K562 (cell line): ENCODE results near the gene SOX18. TPM values are rescaled to one million over a fixed set of nuclear protein-coding genes. Genes with fewer than 3 reads are reported as not detected.
A peak's percentile ranks its signal among the peaks of the same experiment; 100 is the strongest.

Experiments used
- ATAC-seq: fragments of 200-7000 bp; cut with Tn5 transposase; 3 replicates; pipeline ENCODE4 v1.9.1; 2020; ENCODE audit warnings: moderate library complexity
- BruUV-seq: library from RNA; stranded (reverse); fragments of 400-500 nt; replicated peaks from 2 replicates; lab custom pipeline; 2021; lab: Mats Ljungman, UMichigan
- CTCF ChIA-PET: fragments of 300-600 bp; formaldehyde crosslinking; extraction: SDS; loops from one replicate; lab custom pipeline; 2021; ENCODE audit warnings: low intra/inter-chr PET ratio; lab: Yijun Ruan, JAX
- POLR2A ChIA-PET: fragments of 300-600, 350-650 bp; sonication (Branson Sonifier 250); formaldehyde crosslinking; extraction: SDS; loops from one replicate; lab custom pipeline; 2021; ENCODE audit warnings: antibody characterized with exemption, inconsistent platforms; lab: Yijun Ruan, JAX
- DNase-seq, 4 experiments: peaks; one replicate each; pipeline versions ENCODE4 v3.0.0 to v3.0.0-alpha.2; 2011 to 2018; ENCODE audit warnings: low spot score in 3 of 4, mixed read lengths in 3 of 4; ENCODE audit errors: extremely low read depth in 1 of 4
- FAIRE-seq: peaks from 2 replicates; lab custom pipeline; 2011; peaks lifted over from hg19 to GRCh38; lab: Jason Lieb, UNC
- H2AFZ ChIP-seq: 2 replicates; pipeline ENCODE4 v1.6.0; 2011; ENCODE audit warnings: low read depth, low read length, control low read depth, inconsistent platforms
- H3K27ac ChIP-seq: fragments of 200-600 bp; 3 replicates; pipeline ENCODE4 v1.8.0; 2011; ENCODE audit warnings: low read depth, mild to moderate bottlenecking, control low read depth, inconsistent platforms, low read length, moderate library complexity, mixed read lengths; ENCODE audit errors: extremely low read depth
- H3K27me3 ChIP-seq, 2 experiments: fragments of 300-600 bp in 1 of 2; 2 replicates in 1 of 2; 3 replicates in 1 of 2; pipeline versions ENCODE4 v1.6.0 to v1.8.0; 2011; ENCODE audit warnings: inconsistent platforms in 2 of 2, low read length in 2 of 2, mild to moderate bottlenecking in 1 of 2, mixed read lengths in 1 of 2, moderate library complexity in 1 of 2; ENCODE audit not compliant: control insufficient read depth in 2 of 2, insufficient read depth in 2 of 2
- H3K36me3 ChIP-seq: fragments of 300-600 bp; 3 replicates; pipeline ENCODE4 v1.8.0; 2011; ENCODE audit warnings: mild to moderate bottlenecking, low read length, inconsistent platforms; ENCODE audit not compliant: control insufficient read depth, insufficient read depth
- H3K4me1 ChIP-seq, 2 experiments: fragments of 200-600 bp in 1 of 2; replicated peaks in 1 of 2; 2 replicates in 1 of 2; 3 replicates in 1 of 2; pipeline versions ENCODE4 v1.5.1 to v1.8.0; 2011; ENCODE audit warnings: inconsistent platforms in 2 of 2, low read length in 2 of 2, mild to moderate bottlenecking in 1 of 2, mixed read lengths in 1 of 2, moderate library complexity in 1 of 2; ENCODE audit not compliant: control insufficient read depth in 2 of 2, insufficient read depth in 2 of 2
- H3K4me2 ChIP-seq: 2 replicates; pipeline ENCODE4 v1.6.1; 2011; ENCODE audit warnings: low read length, control low read depth, inconsistent platforms, mixed read lengths; ENCODE audit not compliant: insufficient read depth
- H3K4me3 ChIP-seq: fragments of 200-600 bp; sonication (generic), shearing (Covaris generic); 2 replicates; pipeline ENCODE4 v1.5.1; 2016; ENCODE audit warnings: control low read depth, inconsistent platforms
- H3K79me2 ChIP-seq: fragments of 200-600 bp; 3 replicates; pipeline ENCODE4 v1.8.0; 2011; ENCODE audit warnings: low read length, inconsistent platforms; ENCODE audit not compliant: control insufficient read depth, insufficient read depth
- H3K9ac ChIP-seq, 2 experiments: 2 replicates each; pipeline versions ENCODE4 v1.6.0 to v1.6.1; 2011; ENCODE audit warnings: low read depth in 2 of 2, low read length in 2 of 2, control low read depth in 1 of 2, inconsistent platforms in 1 of 2, mild to moderate bottlenecking in 1 of 2, mixed read lengths in 1 of 2; ENCODE audit not compliant: insufficient read depth in 1 of 2
- H3K9me1 ChIP-seq: one replicate; pipeline ENCODE4 v1.6.0; 2011; ENCODE audit warnings: inconsistent platforms, mild to moderate bottlenecking, low read length, moderate library complexity; ENCODE audit not compliant: control insufficient read depth, insufficient read depth
- H3K9me3 ChIP-seq: replicated peaks from 2 replicates; pipeline ENCODE4 v1.5.1; 2011; ENCODE audit warnings: low read depth, low read length, inconsistent platforms; ENCODE audit not compliant: control insufficient read depth, insufficient read depth
- H4K20me1 ChIP-seq: replicated peaks from 2 replicates; pipeline ENCODE4 v1.6.1; 2011; ENCODE audit warnings: low read length, inconsistent platforms, mixed read lengths; ENCODE audit not compliant: control insufficient read depth, insufficient read depth
- MBD2 ChIP-seq: sonication (generic); IDR thresholded peaks from 2 replicates; pipeline ENCODE4 v1.6.1; 2016; ENCODE audit warnings: low read depth, borderline replicate concordance
- WGBS: fragments of 100-300 bp; shearing (Covaris generic); methylation state at CpG from one replicate; pipeline ENCODE4 v1.1.6; 2016; ENCODE audit warnings: low coverage, mixed read lengths; ENCODE audit not compliant: insufficient coverage; ENCODE audit errors: missing lambda C conversion rate; 5-methylcytosine and 5-hydroxymethylcytosine counted together
- in situ Hi-C: fragments of 300-500 bp; cut with MboI; formaldehyde crosslinking; loops from 4 replicates; pipeline ENCODE4 v1.15.0; 2018; ENCODE audit warnings: inconsistent platforms, mixed read lengths
- intact Hi-C: fragments of 100-400 bp; cut with micrococcal nuclease; formaldehyde crosslinking; loops from 2 replicates; pipeline ENCODE4 v1.14.2; 2022
- polyA plus RNA-seq, 8 experiments: library from polyadenylated mRNA; depleted of rRNA in 4 of 8; stranded (reverse) in 5 of 8; unstranded in 3 of 8; fragments of >200 nt; fragmentation: Nextera tagmentation in 2 of 8; fragmentation: Illumina TruSeq in 1 of 8; extraction: Ambion mirVana in 2 of 8; extraction: Trizol in 1 of 8; gene quantifications; 2 replicates each; pipeline versions ENCODE4 v1.2.1 to v1.2.3, GENCODE V29; 2011 to 2014; ENCODE audit warnings: inconsistent platforms in 1 of 8, missing spikeins in 1 of 8
- total RNA-seq, 7 experiments: library from RNA; depleted of rRNA in 6 of 7; stranded (reverse); fragments of >200 nt in 6 of 7; fragmentation: Illumina TruSeq in 2 of 7; extraction: Trizol in 2 of 7; gene quantifications; 2 replicates each; pipeline versions ENCODE4 v1.2.1 to v1.2.3, GENCODE V29; 2011 to 2021; ENCODE audit warnings: low replicate concordance in 1 of 7
- TF ChIP-seq, protein P1 (sequence below): sonication (generic); formaldehyde crosslinking; IDR thresholded peaks from 2 replicates; pipeline ENCODE4 v1.8.1; 2023; ENCODE audit warnings: mild to moderate bottlenecking, missing genetic modification reagents

Gene SOX18
- total and polyA plus RNA-seq, 9 of the 15 experiments (the other 6 are each of a cell fraction or from before 2014, with no cell fraction given) = 0.15 to 19.8 (median 0.33) TPM

DNA sequence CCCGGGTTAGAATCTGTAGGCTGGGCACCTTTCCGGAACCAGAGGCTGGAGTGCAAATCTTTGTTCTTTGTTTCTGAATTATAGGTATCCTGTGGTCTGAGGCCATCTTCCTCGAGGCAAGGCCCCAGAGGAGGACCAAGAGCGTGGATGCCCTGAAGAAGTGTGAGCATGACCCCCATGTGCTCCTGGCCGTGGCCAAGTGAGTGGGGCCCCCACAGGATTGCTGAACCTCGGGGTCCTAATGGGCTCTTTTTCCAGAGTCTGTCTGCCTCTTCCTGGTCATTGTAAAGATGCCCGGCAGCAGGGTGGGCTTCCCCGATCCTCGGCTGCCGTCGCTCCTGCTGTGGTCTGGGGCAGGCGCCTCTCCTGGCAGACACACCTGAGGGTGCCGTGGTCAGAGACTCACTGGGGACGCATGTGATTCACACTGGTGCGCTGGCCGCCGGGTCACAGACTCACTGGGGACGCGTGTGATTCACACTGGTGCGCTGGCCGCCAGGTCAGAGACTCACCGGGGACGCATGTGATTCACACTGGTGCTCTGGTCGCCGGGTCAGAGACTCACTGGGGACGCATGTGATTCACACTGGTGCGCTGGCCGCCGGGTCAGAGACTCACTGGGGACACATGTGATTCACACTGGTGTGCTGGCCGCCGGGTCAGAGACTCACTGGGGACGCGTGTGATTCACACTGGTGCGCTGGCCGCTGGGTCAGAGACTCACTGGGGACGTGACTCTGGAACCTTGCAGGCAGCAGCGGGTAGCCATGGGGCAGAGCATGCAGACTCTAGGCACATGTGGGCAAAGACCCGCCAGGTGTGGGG is 19.9 kb downstream of the SOX18 start:
- no TSS peak for BruUV-seq
- Histone ChIP-seq H3K27me3 (no peaks in the 10 kb centered on the region), H3K4me3 (no peak overlapping the region), H2AFZ (no peak overlapping the region), H3K27ac (no peak overlapping the region), H4K20me1 (no peaks in the 10 kb centered on the region), H3K79me2 (no peaks in the 10 kb centered on the region), H3K9me1 (no peaks in the 10 kb centered on the region), H3K4me1 (peaks cover 0 to 19% of the 10 kb centered on the region in 2 experiments; a peak in 1 of 5 replicates), H3K36me3 (peaks cover 91% of the 10 kb centered on the region; the same call in 2 of the 3 replicates), H3K9ac (peak overlapping the region in 1 of 2 experiments; percentile 4; a peak in 1 of 4 replicates), H3K4me2 (no peak overlapping the region), H3K9me3 (no peaks in the 10 kb centered on the region)
- CTCF ChIA-PET = no interaction called here
- ATAC-seq = no peak
- no peak for FAIRE-seq
- in situ Hi-C loops (no loop called here), intact Hi-C loops (no loop called here)
- no peak for DNase-seq
- WGBS = 95% methylated on average over 32 of the region's 38 CpGs
- POLR2A ChIA-PET = interaction anchor here (0.8 kb wide), 1 partner anchor 9 kb away, joined by 3 read pairs; no protein-coding TSS in a partner anchor
- TF ChIP-seq, protein P1, sequence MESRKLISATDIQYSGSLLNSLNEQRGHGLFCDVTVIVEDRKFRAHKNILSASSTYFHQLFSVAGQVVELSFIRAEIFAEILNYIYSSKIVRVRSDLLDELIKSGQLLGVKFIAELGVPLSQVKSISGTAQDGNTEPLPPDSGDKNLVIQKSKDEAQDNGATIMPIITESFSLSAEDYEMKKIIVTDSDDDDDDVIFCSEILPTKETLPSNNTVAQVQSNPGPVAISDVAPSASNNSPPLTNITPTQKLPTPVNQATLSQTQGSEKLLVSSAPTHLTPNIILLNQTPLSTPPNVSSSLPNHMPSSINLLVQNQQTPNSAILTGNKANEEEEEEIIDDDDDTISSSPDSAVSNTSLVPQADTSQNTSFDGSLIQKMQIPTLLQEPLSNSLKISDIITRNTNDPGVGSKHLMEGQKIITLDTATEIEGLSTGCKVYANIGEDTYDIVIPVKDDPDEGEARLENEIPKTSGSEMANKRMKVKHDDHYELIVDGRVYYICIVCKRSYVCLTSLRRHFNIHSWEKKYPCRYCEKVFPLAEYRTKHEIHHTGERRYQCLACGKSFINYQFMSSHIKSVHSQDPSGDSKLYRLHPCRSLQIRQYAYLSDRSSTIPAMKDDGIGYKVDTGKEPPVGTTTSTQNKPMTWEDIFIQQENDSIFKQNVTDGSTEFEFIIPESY = peak; percentile 48; the same call in 1 of the 2 replicates
- no peak for TF ChIP-seq MBD2
